Caco-2 (cell line): ENCODE measurements around the gene MBOAT1. TPM values are rescaled to one million over a fixed set of nuclear protein-coding genes. Genes with fewer than 3 reads are reported as not detected.

Experiments used
- BruUV-seq: library from RNA; stranded (reverse); fragments of 400-500 nt; replicated peaks from 2 replicates; lab custom pipeline; 2021; lab: Mats Ljungman, UMichigan
- CTCF ChIA-PET: fragments of 300-600 bp; sonication (Branson Sonifier 250); formaldehyde crosslinking; loops from one replicate; lab custom pipeline; 2022; ENCODE audit warnings: antibody characterized with exemption; lab: Charles Lee
- POLR2A ChIA-PET: fragments of 300-600 bp; sonication (Branson Sonifier 250); formaldehyde crosslinking; loops from one replicate; lab custom pipeline; 2022; ENCODE audit warnings: antibody characterized with exemption; lab: Charles Lee
- DNase-seq, 2 experiments: peaks; one replicate each; pipeline versions ENCODE4 v3.0.0 to v3.0.0-alpha.2; 2020 to 2022
- H3K27me3 ChIP-seq: replicated peaks from 2 replicates; pipeline ENCODE4 v1.6.0; 2011; ENCODE audit warnings: low read length; ENCODE audit not compliant: control insufficient read depth, insufficient read depth
- H3K36me3 ChIP-seq: 2 replicates; pipeline ENCODE4 v1.5.1; 2011; ENCODE audit warnings: low read length; ENCODE audit not compliant: control insufficient read depth, insufficient read depth
- H3K4me1 ChIP-seq: fragments of 250-450 bp; sonication (Bioruptor Pico); 2 replicates; pipeline ENCODE4 v1.5.1; 2020; ENCODE audit warnings: mild to moderate bottlenecking
- H3K4me3 ChIP-seq: 2 replicates; pipeline ENCODE4 v1.5.1; 2011; ENCODE audit warnings: low read depth, mild to moderate bottlenecking, control low read depth, low read length
- H3K9me3 ChIP-seq: fragments of 250-450 bp; sonication (Bioruptor Pico); 2 replicates; pipeline ENCODE4 v1.5.1; 2020; ENCODE audit warnings: mild to moderate bottlenecking, moderate library complexity
- H3K27ac Mint-ChIP-seq: one replicate; pipeline ENCODE4 v1.8.0; 2022; ENCODE audit warnings: mixed read lengths; ENCODE audit not compliant: unreplicated experiment
- H3K27me3 Mint-ChIP-seq: one replicate; pipeline ENCODE4 v1.8.0; 2022; ENCODE audit warnings: mixed read lengths; ENCODE audit not compliant: insufficient read depth, unreplicated experiment
- H3K36me3 Mint-ChIP-seq: one replicate; pipeline ENCODE4 v1.8.0; 2022; ENCODE audit warnings: mild to moderate bottlenecking, mixed read lengths; ENCODE audit not compliant: insufficient read depth, unreplicated experiment
- H3K4me1 Mint-ChIP-seq: one replicate; pipeline ENCODE4 v1.8.0; 2022; ENCODE audit warnings: low read depth, mixed read lengths; ENCODE audit not compliant: unreplicated experiment
- H3K4me3 Mint-ChIP-seq: one replicate; pipeline ENCODE4 v1.8.0; 2022; ENCODE audit warnings: mild to moderate bottlenecking, moderate library complexity, mixed read lengths; ENCODE audit not compliant: unreplicated experiment
- H3K9me3 Mint-ChIP-seq: one replicate; pipeline ENCODE4 v1.8.0; 2022; ENCODE audit warnings: mixed read lengths; ENCODE audit not compliant: unreplicated experiment
- CTCF ChIP-seq, 2 experiments: fragments of 200-600 bp in 1 of 2; IDR thresholded peaks; 1 replicate in 1 of 2; 2 replicates in 1 of 2; pipeline versions ENCODE4 v1.5.1 to v1.8.0; 2011 to 2022; ENCODE audit warnings: antibody characterized with exemption in 1 of 2, control low read depth in 1 of 2, inconsistent platforms in 1 of 2, low read depth in 1 of 2, low read length in 1 of 2, mild to moderate bottlenecking in 1 of 2, moderate library complexity in 1 of 2; ENCODE audit not compliant: insufficient read depth in 1 of 2, severe bottlenecking in 1 of 2, unreplicated experiment in 1 of 2
- intact Hi-C: fragments of 100-400 bp; cut with micrococcal nuclease; formaldehyde crosslinking; loops from one replicate; pipeline ENCODE4 v1.10.0; 2022; ENCODE audit not compliant: unreplicated experiment
- total RNA-seq: library from RNA; stranded (reverse); gene quantifications from 2 replicates; pipeline ENCODE4 v1.2.3, GENCODE V29; 2022

The MBOAT1 gene
- total RNA-seq, 1 experiment from 2014 or later, result 7.3 TPM

GRCh38 chr6:20259316-20260049 is 47.2 kb upstream of the MBOAT1 start:
- DNase-seq, result no peak
- POLR2A ChIA-PET, result no interaction called here
- Mint-ChIP-seq H3K9me3 (no peaks in the 10 kb centered on the region), H3K4me3 (no peak overlapping the region), H3K4me1 (no peaks in the 10 kb centered on the region), H3K27ac (no peak overlapping the region), H3K27me3 (no peaks in the 10 kb centered on the region), H3K36me3 (no peaks in the 10 kb centered on the region)
- no peaks in the 10 kb centered on the region for H3K4me1 ChIP-seq
- no peaks in the 10 kb centered on the region; the same call in 1 of the 2 replicates for H3K9me3 ChIP-seq
- intact Hi-C loops, result no loop called here
- H3K36me3 ChIP-seq, result no peaks in the 10 kb centered on the region
- CTCF ChIA-PET, result no interaction called here
- H3K4me3 ChIP-seq, result no peak overlapping the region
- H3K27me3 ChIP-seq, result no peaks in the 10 kb centered on the region
- TF ChIP-seq CTCF (IDR thresholded peaks at IDR 0.05; ENCODE audit: insufficient read depth in 1 of 2, low read depth in 1 of 2, low read length in 1 of 2, severe bottlenecking in 1 of 2, unreplicated experiment in 1 of 2), result no peak
- no TSS peak for BruUV-seq

DNA sequence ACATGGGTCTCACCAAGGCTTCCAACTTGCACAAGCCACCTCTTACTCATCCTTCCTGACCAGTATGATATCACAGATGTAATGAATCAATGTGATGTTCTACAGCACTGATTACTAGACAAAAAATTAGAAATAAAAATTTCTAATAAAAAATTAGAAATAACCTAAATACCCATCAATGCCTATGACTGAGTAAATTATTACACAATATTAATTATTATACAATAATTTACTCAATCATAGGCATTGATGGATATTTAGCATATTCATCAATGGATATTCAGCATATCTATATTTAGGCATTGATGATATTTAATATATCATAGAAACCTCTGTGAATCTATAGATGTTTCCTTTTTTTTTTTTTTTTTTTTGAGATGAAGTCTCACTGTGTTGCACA is 43.2 kb upstream of the MBOAT1 start:
- Mint-ChIP-seq H3K27ac (no peak overlapping the region), H3K36me3 (no peaks in the 10 kb centered on the region), H3K9me3 (no peaks in the 10 kb centered on the region), H3K4me1 (no peaks in the 10 kb centered on the region), H3K4me3 (no peak overlapping the region), H3K27me3 (no peaks in the 10 kb centered on the region)
- no TSS peak for BruUV-seq
- no peaks in the 10 kb centered on the region for H3K27me3 ChIP-seq
- POLR2A ChIA-PET, result no interaction called here
- TF ChIP-seq CTCF (IDR thresholded peaks at IDR 0.05; ENCODE audit: insufficient read depth in 1 of 2, low read depth in 1 of 2, low read length in 1 of 2, severe bottlenecking in 1 of 2, unreplicated experiment in 1 of 2), result no peak
- H3K36me3 ChIP-seq, result no peaks in the 10 kb centered on the region
- intact Hi-C loops, result no loop called here
- no peak overlapping the region for H3K4me3 ChIP-seq
- H3K4me1 ChIP-seq, result no peaks in the 10 kb centered on the region
- CTCF ChIA-PET, result no interaction called here
- DNase-seq, result no peak
- no peaks in the 10 kb centered on the region for H3K9me3 ChIP-seq

DNA sequence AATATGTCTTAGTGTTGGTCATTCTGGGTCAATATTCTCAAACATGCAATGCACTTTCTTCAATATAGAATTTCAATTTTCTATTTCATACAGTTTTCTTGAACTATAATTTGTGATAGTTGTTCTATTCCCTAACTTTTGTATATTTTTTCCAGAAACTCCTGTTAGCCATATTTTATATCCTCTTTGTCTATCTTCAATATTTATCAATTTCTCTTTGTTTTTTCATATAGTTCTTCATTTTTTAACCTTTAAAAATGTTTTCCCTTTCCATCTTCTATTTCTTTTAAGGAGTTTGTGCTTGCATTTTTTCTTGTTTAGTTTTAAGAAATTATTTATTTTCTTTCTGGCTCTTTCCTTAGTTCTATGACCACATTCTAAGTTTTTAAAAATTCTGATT is 42.0 kb upstream of the MBOAT1 start:
- no peak overlapping the region for H3K4me3 Mint-ChIP-seq
- no peaks in the 10 kb centered on the region for H3K4me1 ChIP-seq
- no peaks in the 10 kb centered on the region for H3K4me1 Mint-ChIP-seq
- no peaks in the 10 kb centered on the region for H3K27me3 ChIP-seq
- H3K4me3 ChIP-seq, result no peak overlapping the region
- ChIA-PET POLR2A (no interaction called here), CTCF (interaction anchor here (0.6 kb wide), 1 partner anchor 81 kb away, joined by 4 read pairs; no protein-coding TSS in a partner anchor)
- no peak for TF ChIP-seq CTCF (IDR thresholded peaks at IDR 0.05; ENCODE audit: insufficient read depth in 1 of 2, low read depth in 1 of 2, low read length in 1 of 2, severe bottlenecking in 1 of 2, unreplicated experiment in 1 of 2)
- no peaks in the 10 kb centered on the region for H3K27me3 Mint-ChIP-seq
- H3K27ac Mint-ChIP-seq, result no peak overlapping the region
- H3K36me3 Mint-ChIP-seq, result no peaks in the 10 kb centered on the region
- DNase-seq, result no peak
- intact Hi-C loops, result no loop called here
- no peaks in the 10 kb centered on the region for H3K36me3 ChIP-seq
- H3K9me3 Mint-ChIP-seq, result no peaks in the 10 kb centered on the region
- no peaks in the 10 kb centered on the region for H3K9me3 ChIP-seq
- BruUV-seq, result no TSS peak
